ENCODE data around the gene SPEF1.

Gene SPEF1

GRCh38 chr20:3786665-3787323 lies 5.5 kb upstream of the SPEF1 start, which contains the start of gene CENPB:
Gene CENPB (minus strand): TSS chr20:3786740. CDS start chr20:3786483, 257 bp downstream.
- DNase-seq, result peak; percentile 93 to 98 (median 96)

GRCh38 chr20:3786126-3786484 lies 4.9 kb upstream of the SPEF1 start:
- peak; percentile 59 to 78 (median 66) for DNase-seq

- DNase-seq, result no peak
Measured at GRCh38 chr20:3785240-3786125, 4.2 kb upstream of the SPEF1 start.

GRCh38 chr20:3784863-3785239 lies 3.6 kb upstream of the SPEF1 start:
- DNase-seq, result no peak

GRCh38 chr20:3784216-3784853 lies 3.1 kb upstream of the SPEF1 start:
- no peak for DNase-seq

GRCh38 chr20:3783511-3784195 lies 2.4 kb upstream of the SPEF1 start:
- no peak for DNase-seq

- DNase-seq, result no peak
Measured at GRCh38 chr20:3783068-3783489, 1.8 kb upstream of the SPEF1 start.

GRCh38 chr20:3782597-3782996 lies 1.3 kb upstream of the SPEF1 start:
- DNase-seq, result no peak

- no peak for DNase-seq
Measured at GRCh38 chr20:3778976-3779375, 2.3 kb downstream of the SPEF1 start.

- peak; percentile 52 to 82 (median 69) for DNase-seq
Measured at GRCh38 chr20:3777716-3778629, 3.3 kb downstream of the SPEF1 start.

GRCh38 chr20:3777381-3777715 lies 3.9 kb downstream of the SPEF1 start:
- DNase-seq, result no peak

- DNase-seq, result peak in 2 of 4 experiments; percentile 22 to 28
Measured at GRCh38 chr20:3775457-3776108, 5.7 kb downstream of the SPEF1 start.

- no peak for DNase-seq
Measured at GRCh38 chr20:3771552-3772058, 9.6 kb downstream of the SPEF1 start.

- peak; percentile 43 to 78 (median 66) for DNase-seq
Measured at GRCh38 chr20:3768342-3769130, 12.7 kb downstream of the SPEF1 start.

- peak; percentile 98 to 99 (median 99) for DNase-seq
Measured at GRCh38 chr20:3767427-3768341, 13.6 kb downstream of the SPEF1 start, which contains the start of gene ADISSP. Gene ADISSP (minus strand): TSS chr20:3767753. CDS start chr20:3760100, 7,653 bp downstream.

- DNase-seq, result no peak
Measured at GRCh38 chr20:3767110-3767426, 14.2 kb downstream of the SPEF1 start.

- peak in 2 of 4 experiments; percentile 35 to 44 for DNase-seq
Measured at GRCh38 chr20:3766422-3767109, 14.7 kb downstream of the SPEF1 start.

GRCh38 chr20:3765171-3765882 lies 15.9 kb downstream of the SPEF1 start:
- peak; percentile 17 to 68 (median 54) for DNase-seq

All from suppressor macrophage (primary cell).